Midbrain (tissue), 1 donor: ENCODE measurements around the gene TWIST1.
A peak's percentile ranks its signal among the peaks of the same experiment; 100 is the strongest.

Source experiments
- DNase-seq: peaks from one replicate; lab custom pipeline; 2025; lab: John Stamatoyannopoulos, UW

The TWIST1 gene

DNA sequence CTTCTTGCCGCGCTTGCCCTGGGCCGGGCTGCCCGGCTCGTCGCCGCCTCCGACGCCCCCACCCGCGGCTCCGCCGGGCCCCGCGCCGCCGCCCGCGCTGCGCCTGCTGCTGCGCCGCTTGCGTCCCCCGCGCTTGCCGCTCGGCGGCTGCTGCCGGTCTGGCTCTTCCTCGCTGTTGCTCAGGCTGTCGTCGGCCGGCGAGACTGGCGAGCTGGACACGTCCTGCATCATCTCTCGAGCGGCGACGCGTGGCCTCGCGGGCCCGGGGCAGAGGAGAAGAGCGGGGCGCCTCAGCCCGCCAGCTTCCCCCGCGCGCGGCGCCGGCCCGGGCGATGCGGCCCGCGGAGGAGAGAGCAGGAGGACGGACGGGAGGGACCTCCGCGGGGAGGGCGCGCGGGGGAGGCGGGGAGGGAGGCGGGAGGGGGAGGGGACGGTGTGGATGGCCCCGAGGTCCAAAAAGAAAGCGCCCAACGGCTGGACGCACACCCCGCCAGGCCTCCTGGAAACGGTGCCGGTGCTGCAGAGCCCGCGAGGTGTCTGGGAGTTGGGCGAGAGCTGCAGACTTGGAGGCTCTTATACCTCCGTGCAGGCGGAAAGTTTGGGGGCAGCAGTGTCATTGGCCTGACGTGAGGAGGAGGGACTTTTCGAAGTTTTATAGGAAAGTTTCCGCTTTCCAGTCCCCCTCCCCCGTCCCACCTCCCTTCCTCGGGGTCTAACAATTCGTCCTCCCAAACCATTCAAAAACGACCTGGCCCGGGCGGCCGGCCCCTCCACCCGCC is at the start of gene TWIST1:
TWIST1 (minus strand) TSS at position 546 of the 779 bp plus-strand sequence; CDS start at position 231, 315 bp downstream.
- DNase-seq, result no peak

DNA sequence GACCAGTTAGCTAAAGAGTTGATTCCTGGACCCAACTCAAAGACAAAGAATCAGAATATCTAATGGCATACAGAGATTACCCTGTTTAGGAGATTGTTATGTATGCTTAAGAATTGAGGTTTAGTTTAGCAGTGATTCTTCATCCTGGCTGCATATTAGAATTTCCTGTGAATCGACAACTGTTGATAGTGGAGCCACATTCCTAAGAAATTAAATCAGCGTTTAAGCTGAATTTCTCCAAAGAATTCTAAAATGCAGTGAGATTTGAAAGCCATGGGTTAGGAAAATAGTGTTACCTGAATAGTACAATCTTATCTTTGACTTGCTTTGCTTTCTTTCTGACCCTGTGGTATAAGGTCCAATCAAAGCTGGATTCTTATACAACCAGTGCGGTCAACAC is 44.2 kb upstream of the TWIST1 start:
- no peak for DNase-seq

DNA sequence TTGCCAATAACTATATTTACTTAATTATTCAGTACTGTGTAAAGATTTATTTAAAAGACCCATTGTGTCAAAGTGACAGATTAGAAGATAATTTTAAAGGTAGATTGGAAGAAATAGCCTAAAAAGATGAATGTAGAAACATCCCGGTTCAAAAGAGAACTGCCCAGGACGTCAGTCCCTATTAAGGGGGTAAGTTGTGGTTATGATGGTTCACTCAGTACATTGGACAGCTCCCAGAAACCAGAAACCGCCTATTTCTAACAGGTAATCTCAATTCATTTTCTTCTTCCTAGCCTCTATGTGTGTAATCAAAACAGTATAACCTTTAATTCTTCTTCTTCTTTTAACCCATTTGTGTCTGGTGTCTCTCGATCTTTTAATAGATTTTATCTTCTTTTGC is 29.3 kb upstream of the TWIST1 start:
- DNase-seq, result no peak

DNA sequence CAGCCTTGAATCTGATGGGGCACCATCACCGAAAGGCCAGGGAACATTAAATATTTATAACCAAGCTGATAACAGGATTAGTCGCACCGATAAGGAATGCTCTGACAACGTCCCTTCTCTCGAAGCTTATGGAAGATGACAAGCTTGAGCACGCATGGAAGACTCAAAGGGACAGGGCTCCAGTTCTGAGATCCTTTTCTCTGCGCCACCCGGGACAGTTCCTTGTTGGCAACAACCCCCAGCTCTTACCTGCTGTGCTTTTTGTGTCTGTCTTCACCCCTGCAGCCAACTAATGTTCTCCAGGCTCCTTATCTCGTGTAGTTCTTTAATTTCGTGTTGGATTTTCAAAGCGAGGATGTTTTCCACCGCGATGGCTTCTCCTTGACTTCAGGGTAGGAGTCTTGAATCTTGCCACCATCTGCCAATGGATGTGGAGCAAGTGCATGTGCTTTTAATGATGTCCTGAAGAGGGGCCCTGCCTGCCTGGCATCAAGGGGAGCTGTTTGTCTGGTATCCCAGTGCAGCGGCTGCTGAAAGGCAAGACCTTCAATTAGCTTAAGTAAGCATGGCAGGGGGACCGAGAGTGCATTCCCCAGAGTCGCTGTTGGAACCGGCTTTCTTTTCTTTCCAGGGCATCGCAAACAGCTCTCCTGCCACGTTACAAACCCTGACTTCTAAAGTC is 28.1 kb upstream of the TWIST1 start:
- DNase-seq, result no peak

DNA sequence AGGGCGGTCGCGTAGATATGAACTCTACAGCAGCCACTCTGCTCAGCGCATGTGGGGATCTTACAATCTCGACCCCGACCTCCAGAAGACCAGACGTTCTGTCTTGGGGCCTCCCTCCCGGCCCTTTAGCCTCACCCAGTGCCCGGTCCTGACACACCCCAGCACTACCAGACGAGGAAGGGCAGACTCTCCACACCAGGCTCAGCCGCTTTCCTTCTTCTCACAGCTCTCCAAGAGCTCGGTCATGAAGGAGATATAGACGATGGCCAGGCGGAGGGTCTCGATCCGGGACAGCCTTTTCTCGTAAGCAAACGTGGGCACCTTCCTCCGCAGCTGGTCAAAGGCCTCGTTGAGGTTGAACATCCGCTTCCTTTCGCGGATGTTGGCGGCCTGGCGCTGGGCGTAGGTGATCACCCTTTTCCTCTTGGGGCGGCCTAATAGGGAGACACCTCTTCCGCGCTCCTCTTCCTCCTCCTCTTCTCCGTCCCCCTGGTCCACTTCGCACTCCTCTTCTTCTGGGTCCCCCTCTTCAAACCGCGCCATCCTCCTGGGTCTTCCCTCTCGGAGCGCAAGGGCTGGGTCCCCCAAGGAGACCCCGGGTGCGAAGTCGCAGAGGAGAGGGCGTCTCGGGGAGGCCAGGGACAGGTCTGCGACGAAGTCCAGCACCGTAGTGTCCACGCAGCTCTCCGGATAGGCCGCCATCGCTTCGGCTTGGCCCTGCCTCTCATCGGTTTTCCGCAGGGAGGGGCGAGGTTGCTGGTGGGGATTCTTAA is 27.4 kb upstream of the TWIST1 start, which contains the start of gene FERD3L:
FERD3L (minus strand) TSS at position 761 of the 773 bp plus-strand sequence; CDS start at position 702, 59 bp downstream.
- no peak for DNase-seq

DNA sequence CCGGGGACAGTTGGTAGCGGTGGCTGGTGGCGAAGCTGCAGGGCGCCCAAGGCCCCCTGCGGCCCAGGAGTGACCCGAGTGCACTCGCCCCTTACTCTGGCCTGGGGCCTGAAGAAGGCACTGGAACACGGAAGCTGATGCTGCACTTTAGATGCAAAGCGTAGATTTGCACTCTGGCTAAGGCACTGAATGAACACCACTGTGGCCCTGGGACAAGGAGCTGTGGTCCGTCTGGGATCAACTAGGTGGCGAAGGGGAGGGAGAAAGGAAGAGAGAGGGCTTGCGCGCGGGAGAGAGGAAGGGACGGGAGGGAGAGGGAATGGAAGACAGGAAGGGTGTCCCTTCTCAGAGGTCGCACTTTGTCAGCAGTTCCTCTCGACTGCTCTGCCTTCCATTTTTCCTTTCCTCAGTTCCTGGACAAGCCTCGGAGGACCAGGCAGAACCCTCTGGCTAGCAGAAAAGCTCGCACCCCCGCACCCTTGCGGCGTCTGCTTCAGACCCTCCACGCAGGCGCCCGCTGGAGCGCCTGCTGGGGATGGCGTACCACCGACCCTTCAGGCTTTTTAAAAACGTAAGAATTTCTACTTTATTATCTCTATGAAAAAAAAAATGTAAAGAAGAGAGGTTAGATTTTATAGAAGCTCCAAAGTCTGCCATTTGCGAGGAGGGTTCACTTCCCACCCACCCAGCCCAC is 26.6 kb upstream of the TWIST1 start:
- no peak for DNase-seq

DNA sequence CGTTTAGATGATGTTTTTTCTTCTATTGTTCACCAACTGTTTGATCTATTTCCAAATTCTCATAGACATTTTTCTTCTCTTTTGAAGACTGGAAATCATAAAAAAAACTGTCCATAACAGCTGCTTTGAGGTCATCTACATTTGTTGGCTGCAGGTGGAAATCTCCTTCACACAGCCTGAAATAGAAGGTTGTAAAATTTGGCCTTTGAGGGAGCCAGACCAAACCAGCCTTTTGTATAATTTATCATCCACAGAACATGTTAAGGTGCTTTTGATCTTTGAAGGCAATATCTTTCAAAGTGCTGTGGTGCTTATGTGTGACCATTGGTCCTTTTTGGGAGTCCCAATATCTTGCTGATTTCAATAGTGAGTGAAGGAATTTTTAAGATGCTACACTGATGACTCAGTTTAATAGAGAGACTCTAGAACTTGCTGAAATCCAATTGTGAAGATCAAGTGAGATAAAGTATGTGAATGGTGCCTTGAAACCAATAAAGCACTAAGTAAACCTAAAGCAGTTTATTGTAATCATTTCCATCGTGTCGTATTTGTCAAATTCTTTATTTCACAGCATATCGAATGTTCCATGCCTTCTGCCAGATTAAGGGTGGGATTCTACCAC is 22.4 kb upstream of the TWIST1 start:
- DNase-seq, result no peak

DNA sequence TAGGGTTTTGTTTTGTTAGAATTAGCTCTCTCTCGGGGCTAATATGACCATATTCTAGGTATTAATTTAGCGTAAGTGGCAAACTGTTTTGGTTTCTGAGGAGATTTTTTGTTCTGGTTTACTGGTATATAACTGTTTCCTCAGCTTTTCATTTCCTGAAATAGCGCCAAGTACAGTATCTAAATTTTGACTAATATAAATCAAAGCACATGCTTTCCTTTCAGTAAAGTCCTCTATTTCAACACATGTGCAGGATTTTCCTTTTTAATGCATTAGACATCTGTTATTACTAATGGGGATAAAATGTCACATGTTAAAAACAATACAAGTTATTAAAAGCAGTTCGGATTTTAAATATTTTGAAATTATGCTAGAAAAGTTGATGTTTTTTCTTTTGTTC is 16.4 kb upstream of the TWIST1 start:
- DNase-seq, result no peak

DNA sequence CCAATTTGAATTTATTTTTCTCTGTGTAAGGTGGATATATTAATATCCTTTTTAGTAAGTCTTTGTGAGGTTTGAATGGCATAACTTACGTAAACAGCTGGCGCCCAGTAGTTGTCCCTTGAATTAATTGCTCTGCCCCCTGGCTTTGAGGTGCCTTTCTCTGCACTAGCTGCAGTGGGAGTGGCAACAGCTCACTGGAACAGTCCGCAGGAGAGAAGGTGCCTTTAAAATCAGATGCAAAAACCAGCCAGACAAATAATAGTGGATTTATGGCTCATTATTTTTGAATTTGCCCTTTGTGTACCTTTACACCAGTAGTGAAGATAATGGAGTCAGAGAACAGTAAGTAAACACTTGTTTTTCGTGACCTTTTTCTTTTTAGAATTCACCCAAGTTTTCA is 16.0 kb upstream of the TWIST1 start:
- no peak for DNase-seq

DNA sequence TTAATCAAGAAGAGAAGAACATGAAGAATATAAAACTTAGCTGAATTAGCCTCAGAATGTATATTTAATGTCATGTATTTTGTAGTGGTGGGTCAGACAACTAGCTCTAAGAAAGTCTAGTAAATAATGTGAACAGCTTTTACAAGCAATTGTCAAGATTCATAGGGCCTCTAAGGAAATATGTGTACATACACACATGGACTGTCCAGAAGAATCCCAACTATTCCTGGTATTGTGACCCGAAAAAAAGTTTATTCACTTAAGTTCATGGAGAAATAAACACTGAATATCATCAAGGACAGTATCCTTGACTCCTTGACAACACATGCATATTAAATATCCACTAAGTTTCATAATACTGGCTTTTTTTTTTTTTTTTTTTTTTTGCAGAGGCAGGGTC is 11.4 kb upstream of the TWIST1 start:
- no peak for DNase-seq

DNA sequence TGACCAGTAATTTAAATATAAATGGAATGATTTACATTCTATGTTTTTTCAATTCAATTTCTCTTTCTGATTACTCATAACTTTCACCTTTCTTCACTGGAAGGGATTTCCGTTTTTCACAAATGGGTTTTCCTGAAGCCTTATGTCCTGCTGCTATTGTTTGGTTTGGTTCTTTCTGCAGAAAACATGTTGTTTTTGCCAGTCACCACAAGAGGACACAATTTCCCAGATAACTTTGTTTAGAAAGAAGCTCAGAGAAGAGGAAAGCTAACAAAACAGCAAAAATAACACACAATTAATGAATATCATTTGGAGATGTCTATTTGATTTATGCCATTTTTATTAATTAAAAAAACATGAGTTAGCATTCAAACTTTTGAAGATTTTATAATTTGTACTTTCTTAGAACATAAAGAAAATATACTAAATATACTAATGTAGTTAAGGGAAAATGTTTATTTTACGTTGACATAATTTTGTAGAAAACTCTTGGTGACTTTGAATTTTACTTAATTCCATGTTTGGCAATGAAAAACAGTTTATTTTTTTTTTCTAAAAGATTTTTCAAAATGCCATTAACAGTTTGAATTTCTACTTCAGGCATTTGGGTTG is 4.6 kb upstream of the TWIST1 start:
- DNase-seq, result peak; percentile 8

DNA sequence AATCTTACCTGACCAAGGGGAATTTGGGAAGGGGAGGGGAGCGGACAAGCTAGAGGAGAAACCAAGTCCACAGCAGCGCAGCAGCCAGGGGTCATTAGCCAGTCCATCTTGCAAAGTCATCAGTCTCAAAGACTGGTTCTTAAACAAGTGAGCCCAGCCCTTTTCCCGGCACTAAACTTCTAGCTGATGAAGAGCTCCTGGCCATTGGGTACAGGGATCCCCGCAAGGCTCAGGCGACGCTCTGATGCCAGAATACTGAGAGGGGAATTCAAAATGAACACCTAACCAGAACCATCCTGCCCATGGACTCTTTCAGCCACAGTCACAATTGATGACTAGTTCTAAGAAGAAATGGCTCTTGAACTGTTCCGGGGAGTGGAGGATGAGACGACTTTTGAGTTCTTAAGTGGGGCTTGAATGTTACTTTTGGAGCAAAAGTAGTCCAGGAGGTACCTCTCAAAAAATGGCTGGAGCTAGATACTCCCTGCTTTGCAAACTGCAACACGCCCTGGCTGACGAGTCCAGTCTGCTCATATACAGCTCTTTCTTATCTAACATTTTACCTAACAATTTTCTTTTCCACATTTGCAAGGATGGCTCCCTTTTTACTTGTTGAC is 2.5 kb upstream of the TWIST1 start:
- no peak for DNase-seq

DNA sequence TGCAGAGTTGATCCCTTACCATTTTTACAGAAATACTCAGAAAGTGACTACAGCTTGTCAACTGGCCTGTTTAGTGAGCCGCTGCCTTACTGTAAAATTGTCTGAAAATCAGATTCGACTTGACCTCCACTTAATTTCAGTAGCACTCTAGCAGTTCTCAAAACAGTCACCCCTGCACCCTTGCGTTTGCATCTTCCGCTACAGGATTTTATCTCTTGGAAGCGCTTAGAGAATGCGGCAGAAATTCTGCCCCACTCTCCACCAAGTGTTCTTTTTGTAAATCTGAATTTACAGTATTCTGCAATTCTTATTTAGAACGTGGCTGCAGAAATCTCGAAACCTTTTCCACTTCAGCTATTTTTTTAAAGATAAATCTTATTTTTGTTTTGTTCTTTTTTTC is 1.9 kb upstream of the TWIST1 start:
- DNase-seq, result no peak

DNA sequence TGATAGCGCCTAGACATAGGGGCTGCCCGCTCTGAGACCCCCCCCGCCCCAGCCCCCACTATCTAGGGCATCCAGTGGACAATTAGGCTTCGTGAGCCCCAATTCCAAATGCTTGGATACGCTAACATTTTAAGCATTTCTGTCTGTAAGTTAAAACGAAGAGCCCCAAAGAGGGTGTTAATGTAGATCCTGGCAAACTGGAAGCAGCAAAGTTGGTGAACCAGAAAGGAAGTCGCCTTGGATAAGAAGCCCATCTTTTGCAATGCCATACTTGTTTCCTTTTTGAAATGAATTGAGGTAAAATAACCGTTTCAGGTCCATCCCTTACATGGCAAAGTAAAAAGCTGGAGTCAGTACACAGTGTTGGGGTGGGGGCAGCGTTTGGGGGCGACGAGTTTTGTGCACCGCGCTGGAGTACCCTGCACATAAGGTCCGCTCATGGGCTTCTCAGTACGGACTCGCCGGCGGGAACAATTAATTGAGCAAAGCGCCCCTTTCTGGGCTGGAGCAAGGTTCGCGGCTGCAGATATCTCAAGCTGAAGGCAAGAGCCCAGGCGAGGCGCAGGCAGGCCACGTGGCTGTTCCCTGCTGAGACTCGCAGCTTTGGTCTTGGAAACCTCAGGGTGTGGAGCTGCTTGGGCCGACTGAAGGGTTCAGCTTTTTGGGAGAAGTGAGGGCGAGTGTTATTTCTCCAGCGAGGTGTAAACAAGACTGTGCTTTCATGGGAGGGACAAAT is 1.4 kb upstream of the TWIST1 start:
- DNase-seq, result no peak

DNA sequence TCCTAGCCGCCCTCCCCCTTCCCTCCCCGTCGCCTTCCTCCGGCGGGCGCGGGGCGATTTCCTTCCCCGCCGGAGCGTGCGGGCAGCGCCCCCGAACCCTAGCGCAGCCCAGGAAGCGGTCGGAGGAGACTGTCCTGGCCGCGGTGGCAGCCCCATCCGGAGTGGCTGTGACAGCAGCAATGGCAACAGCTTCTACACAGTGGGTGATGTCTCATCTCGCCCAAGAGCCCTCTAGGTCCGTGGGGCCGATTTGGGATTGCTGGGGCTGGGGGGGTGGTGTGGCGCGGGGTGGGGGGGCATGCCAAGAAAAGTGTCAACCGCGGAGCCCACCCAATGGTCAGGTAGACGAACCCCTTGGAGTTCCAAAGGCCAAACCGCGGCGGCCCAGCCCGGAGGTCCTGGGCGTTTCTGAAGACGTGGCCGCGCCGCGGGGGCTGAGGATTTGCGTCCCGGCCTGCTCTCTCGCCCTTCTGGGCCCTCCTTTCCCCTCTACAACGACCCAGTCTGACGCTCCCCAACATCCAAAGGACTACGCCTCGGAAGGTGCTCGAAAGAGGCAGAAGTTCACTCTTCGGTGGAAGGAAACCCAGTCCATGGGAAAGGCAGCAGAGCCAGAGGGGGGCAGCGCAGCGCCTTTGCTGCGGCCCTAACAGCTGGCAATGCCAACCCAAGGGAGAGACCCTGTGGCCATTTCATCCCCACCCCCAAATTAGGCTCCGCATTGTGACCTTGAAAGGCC is 603 bp upstream of the TWIST1 start:
- DNase-seq, result no peak

DNA sequence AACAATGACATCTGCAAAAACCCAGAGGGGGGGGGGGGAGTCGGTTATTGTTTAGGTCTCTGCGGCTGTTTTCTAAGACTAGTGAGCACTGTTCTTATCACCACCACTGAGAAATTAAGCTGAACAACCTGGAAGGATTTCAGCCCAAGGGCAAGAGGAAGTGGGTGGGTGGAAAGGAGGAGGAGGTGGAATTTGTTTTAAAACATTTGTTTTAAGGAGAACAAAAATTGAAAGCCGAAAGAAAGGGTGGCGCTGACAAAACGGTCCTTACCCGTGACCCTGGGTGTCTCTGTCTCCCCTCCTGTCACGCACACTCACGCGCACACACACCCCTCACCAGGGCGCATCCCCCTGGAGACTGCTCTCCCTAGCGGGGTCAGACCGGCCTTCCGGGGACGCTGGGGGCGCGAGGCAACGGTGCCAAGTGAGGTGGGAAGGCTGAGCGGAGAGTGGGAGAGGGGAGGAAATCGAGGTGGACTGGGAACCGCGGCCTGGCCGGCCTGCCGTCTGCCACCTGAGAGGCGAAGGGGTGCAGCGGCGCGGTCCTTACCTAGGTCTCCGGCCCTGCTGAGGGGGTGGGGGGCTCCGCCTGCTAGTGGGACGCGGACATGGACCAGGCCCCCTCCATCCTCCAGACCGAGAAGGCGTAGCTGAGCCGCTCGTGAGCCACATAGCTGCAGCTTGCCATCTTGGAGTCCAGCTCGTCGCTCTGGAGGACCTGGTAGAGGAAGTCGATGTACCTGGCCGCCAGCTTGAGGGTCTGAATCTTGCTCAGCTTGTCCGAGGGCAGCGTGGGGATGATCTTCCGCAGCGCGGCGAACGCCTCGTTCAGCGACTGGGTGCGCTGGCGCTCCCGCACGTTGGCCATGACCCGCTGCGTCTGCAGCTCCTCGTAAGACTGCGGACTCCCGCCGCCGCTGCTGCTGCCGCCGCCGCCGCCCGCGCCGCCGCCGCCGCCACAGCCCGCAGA is 1.0 kb downstream of the TWIST1 start:
- DNase-seq, result no peak

DNA sequence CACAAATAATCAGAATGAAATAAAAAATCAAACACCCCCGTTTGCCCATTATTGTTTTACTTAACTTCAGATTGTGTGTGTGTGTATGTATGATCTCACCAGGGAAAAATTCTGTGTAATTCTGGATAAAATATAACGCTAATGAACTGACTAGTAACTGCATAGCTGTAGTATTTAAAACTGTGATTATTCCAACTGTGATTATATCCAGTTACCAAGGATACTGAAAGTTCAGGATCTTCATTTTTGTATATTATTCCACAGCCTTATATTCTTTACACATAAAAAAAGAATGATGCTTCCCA is 2.9 kb downstream of the TWIST1 start:
- DNase-seq, result no peak

DNA sequence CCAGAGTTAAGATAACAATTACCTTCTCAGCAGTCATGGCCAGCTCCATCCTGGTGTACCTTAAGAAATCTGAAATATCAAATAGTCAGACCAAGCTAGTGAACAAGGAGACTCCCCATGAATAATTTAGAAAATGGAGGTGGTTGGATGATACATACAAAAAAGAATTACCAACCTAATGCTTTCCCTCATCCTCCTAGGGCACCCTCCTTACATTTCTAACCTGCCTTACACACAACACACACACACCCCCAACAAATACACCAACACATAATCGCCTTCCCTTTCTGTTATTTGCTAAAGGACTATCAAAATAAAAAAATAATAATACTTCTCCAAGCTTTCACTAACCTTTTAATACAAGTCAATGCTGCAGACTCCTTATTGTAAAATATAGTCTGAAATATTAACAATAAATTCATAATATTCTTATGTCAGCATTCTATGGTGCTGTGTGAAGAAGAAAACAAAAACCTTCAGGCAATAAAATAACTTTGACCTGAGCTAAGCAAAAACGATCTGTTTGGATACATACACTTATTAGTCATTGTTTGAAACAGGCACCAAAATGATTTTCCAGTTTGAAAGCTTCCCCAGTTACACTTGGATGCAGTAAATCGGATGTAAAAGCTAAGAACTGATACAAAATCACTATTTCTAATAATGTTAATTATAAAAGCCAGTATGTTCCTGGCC is 3.4 kb downstream of the TWIST1 start:
- no peak for DNase-seq
